HCT116 (cell line): ENCODE data around the gene COL5A1. TPM values are rescaled to one million over a fixed set of nuclear protein-coding genes. Genes with fewer than 3 reads are reported as not detected.

Experiments
- ATAC-seq: fragments of 200-7000 bp; cut with Tn5 transposase; 2 replicates; pipeline ENCODE4 v1.9.1; 2020; ENCODE audit warnings: mild to moderate bottlenecking, moderate library complexity
- BruUV-seq: library from RNA; stranded (reverse); fragments of 400-500 nt; replicated peaks from 2 replicates; lab custom pipeline; 2021; lab: Mats Ljungman, UMichigan
- CTCF ChIA-PET: fragments of 300-600 bp; sonication (Branson Sonifier 250); formaldehyde crosslinking; loops from one replicate; lab custom pipeline; 2021; ENCODE audit warnings: antibody characterized with exemption; lab: Charles Lee
- POLR2A ChIA-PET: fragments of 300-600, 350-600 bp; sonication (Branson Sonifier 250); formaldehyde crosslinking; loops from one replicate; lab custom pipeline; 2021; ENCODE audit warnings: antibody characterized with exemption; lab: Charles Lee
- RAD21 ChIA-PET, 2 experiments: fragments of 300-600 bp; sonication (Branson Sonifier 250); formaldehyde crosslinking; loops; one replicate each; lab custom pipeline; 2023; ENCODE audit warnings: low total read pairs in 2 of 2; ENCODE audit not compliant: uncharacterized antibody in 2 of 2, unreplicated experiment in 2 of 2, low non-redundant PET in 1 of 2; lab: Charles Lee
- DNase-seq: peaks from one replicate; pipeline ENCODE4 v3.0.0-alpha.2; 2010; ENCODE audit warnings: low read depth, low spot score
- H2AFZ ChIP-seq: fragments of 200-600 bp; shearing (Covaris generic), sonication (generic); 2 replicates; pipeline ENCODE4 v1.6.1; 2017; ENCODE audit warnings: low read depth, mixed run types, mixed read lengths, antibody characterized with exemption, low read length; ENCODE audit not compliant: poor library complexity, severe bottlenecking
- H3K27ac ChIP-seq: 2 replicates; pipeline ENCODE4 v1.5.1; 2012; ENCODE audit warnings: low read depth, low read length
- H3K27me3 ChIP-seq: fragments of 200-600 bp; sonication (generic); 2 replicates; pipeline ENCODE4 v1.6.1; 2016; ENCODE audit warnings: mixed run types, low read length, mixed read lengths; ENCODE audit not compliant: insufficient read depth
- H3K36me3 ChIP-seq, 2 experiments: fragments of 200-500 bp in 1 of 2; fragments of 200-600 bp in 1 of 2; sonication (Bioruptor generic) in 1 of 2; sonication (generic) in 1 of 2; 2 replicates each; pipeline versions ENCODE4 v1.5.1 to v1.6.1; 2014 to 2016; ENCODE audit warnings: low read length in 2 of 2, inconsistent platforms in 1 of 2, mixed read lengths in 1 of 2, mixed run types in 1 of 2; ENCODE audit not compliant: insufficient read depth in 2 of 2, control insufficient read depth in 1 of 2
- H3K4me1 ChIP-seq, 2 experiments: fragments of 200-600 bp in 1 of 2; sonication (generic) in 1 of 2; 2 replicates each; pipeline versions ENCODE4 v1.5.1 to v1.6.1; 2012 to 2017; ENCODE audit warnings: low read length in 2 of 2, inconsistent platforms in 1 of 2, mild to moderate bottlenecking in 1 of 2, mixed read lengths in 1 of 2, mixed run types in 1 of 2, moderate library complexity in 1 of 2; ENCODE audit not compliant: insufficient read depth in 2 of 2, control insufficient read depth in 1 of 2
- H3K4me2 ChIP-seq: fragments of 200-600 bp; sonication (generic); 2 replicates; pipeline ENCODE4 v1.6.1; 2017; ENCODE audit warnings: mixed run types, low read length, mixed read lengths
- H3K4me3 ChIP-seq, 2 experiments: fragments of 200-600 bp in 1 of 2; sonication (generic) in 1 of 2; replicated peaks in 1 of 2; 2 replicates each; pipeline ENCODE4 v1.5.1; 2011 to 2016; ENCODE audit warnings: low read length in 2 of 2, control low read depth in 1 of 2, low read depth in 1 of 2, mild to moderate bottlenecking in 1 of 2, mixed read lengths in 1 of 2, mixed run types in 1 of 2
- H3K79me2 ChIP-seq: fragments of 200-600 bp; sonication (generic); 2 replicates; pipeline ENCODE4 v1.6.1; 2017; ENCODE audit warnings: mild to moderate bottlenecking, mixed run types, low read length, moderate library complexity, mixed read lengths; ENCODE audit not compliant: insufficient read depth
- H3K9ac ChIP-seq: fragments of 200-600 bp; sonication (generic); 2 replicates; pipeline ENCODE4 v1.6.1; 2016; ENCODE audit warnings: low read length, mixed read lengths
- H3K9me2 ChIP-seq: fragments of 200-600 bp; sonication (generic), shearing (Covaris generic); 2 replicates; pipeline ENCODE4 v1.6.1; 2017; ENCODE audit warnings: mixed run types, mild to moderate bottlenecking, moderate library complexity; ENCODE audit not compliant: insufficient read depth
- H3K9me3 ChIP-seq, 2 experiments: fragments of 200-500 bp in 1 of 2; fragments of 200-600 bp in 1 of 2; sonication (Bioruptor generic) in 1 of 2; sonication (generic) in 1 of 2; 2 replicates each; pipeline ENCODE4 v1.6.1; 2014 to 2017; ENCODE audit warnings: low read length in 2 of 2, mixed read lengths in 2 of 2, inconsistent platforms in 1 of 2, low read depth in 1 of 2, mild to moderate bottlenecking in 1 of 2, mixed run types in 1 of 2, moderate library complexity in 1 of 2; ENCODE audit not compliant: control insufficient read depth in 1 of 2, insufficient read depth in 1 of 2
- H4K20me1 ChIP-seq: fragments of 200-600 bp; sonication (generic), shearing (Covaris generic); 2 replicates; pipeline ENCODE4 v1.6.1; 2017; ENCODE audit warnings: mixed run types, mild to moderate bottlenecking, moderate library complexity; ENCODE audit not compliant: insufficient read depth
- CBX3 ChIP-seq: IDR thresholded peaks from 2 replicates; pipeline ENCODE4 v1.6.1; 2012; ENCODE audit warnings: low read depth
- CEBPB ChIP-seq: IDR thresholded peaks from 2 replicates; pipeline ENCODE4 v1.6.1; 2012; ENCODE audit warnings: low read depth
- EGR1 ChIP-seq: IDR thresholded peaks from 2 replicates; pipeline ENCODE4 v1.6.1; 2012; ENCODE audit warnings: low read depth
- EZH2 ChIP-seq: fragments of 200-600 bp; sonication (generic); IDR thresholded peaks from 2 replicates; pipeline ENCODE4 v1.6.1; 2017; ENCODE audit warnings: antibody characterized with exemption, mixed run types
- JUND ChIP-seq: IDR thresholded peaks from 2 replicates; pipeline ENCODE4 v1.6.1; 2012
- SIN3A ChIP-seq: IDR thresholded peaks from 2 replicates; pipeline ENCODE4 v1.6.1; 2012; ENCODE audit warnings: low read depth
- TCF7L2 ChIP-seq: IDR thresholded peaks from 2 replicates; pipeline ENCODE4 v1.7.0; 2011; ENCODE audit warnings: borderline replicate concordance, inconsistent platforms; ENCODE audit not compliant: insufficient read depth, insufficient read length; ENCODE audit errors: extremely low read depth
- YY1 ChIP-seq: IDR thresholded peaks from 2 replicates; pipeline ENCODE4 v1.6.1; 2011; ENCODE audit warnings: low read length, low read depth, moderate library complexity, mild to moderate bottlenecking; ENCODE audit not compliant: insufficient replicate concordance; ENCODE audit errors: extremely low read depth
- ZFX ChIP-seq: fragments of 450-650 bp; IDR thresholded peaks from 2 replicates; pipeline ENCODE4 v1.6.1; 2017
- ZNF274 ChIP-seq: fragments of 200-500 bp; sonication (Bioruptor generic); IDR thresholded peaks from 2 replicates; pipeline ENCODE4 v1.6.1; 2014; ENCODE audit warnings: mild to moderate bottlenecking, low read depth, low read length, inconsistent platforms
- intact Hi-C: fragments of 100-400 bp; cut with micrococcal nuclease; formaldehyde crosslinking; loops from 2 replicates; pipeline ENCODE4 v1.10.0; 2022
- total RNA-seq: library from RNA; stranded (reverse); gene quantifications from one replicate; pipeline ENCODE4 v1.2.1, GENCODE V29; 2021; ENCODE audit not compliant: unreplicated experiment
- TF ChIP-seq, protein P1 (sequence below): IDR thresholded peaks from 2 replicates; pipeline ENCODE4 v1.6.1; 2012
- TF ChIP-seq, protein P2 (sequence below): IDR thresholded peaks from 2 replicates; pipeline ENCODE4 v1.6.1; 2012

Gene COL5A1
- total RNA-seq, 1 experiment from 2014 or later, result 0.30 TPM

DNA sequence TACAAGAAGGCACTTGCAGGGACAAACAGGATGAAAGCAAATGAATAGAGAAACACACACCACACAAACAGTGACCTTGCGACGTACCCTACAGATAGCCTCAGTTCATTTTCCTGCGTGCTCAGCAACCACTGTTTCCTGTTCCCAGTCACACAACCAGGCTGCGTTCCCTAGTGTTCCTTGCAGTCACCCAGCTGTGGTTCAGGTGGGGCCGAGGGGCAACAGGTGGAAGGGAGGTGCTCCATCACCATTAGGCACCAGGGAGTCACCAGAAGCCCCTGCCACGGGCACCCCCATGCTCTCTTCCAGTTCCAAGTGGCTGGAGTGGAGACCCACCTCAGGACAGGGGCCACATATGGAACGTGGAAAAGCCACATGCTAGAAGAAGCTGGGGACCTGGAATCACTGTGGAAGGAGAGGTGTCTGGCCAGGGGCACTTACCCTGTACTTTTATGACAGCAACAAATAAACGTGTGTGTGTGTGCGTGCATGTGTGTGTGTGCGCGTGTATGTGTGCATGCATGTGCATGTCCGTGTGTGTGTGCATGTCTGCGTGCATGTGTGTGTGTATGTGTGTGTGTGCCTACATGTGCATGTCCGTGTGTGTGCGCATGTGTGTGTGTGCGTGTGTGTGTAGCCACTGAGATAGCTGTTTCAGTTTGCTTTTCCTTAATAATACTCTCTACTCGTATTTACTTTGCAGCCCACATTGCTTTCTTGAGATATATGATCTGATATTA lies 220.2 kb downstream of the COL5A1 start (continued):
- TF ChIP-seq TCF7L2 (no peak), ZNF274 (no peak), EZH2 (no peak), CEBPB (no peak)
- TF ChIP-seq, protein P1, sequence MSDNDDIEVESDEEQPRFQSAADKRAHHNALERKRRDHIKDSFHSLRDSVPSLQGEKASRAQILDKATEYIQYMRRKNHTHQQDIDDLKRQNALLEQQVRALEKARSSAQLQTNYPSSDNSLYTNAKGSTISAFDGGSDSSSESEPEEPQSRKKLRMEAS, result no peak
- TF ChIP-seq, protein P2, sequence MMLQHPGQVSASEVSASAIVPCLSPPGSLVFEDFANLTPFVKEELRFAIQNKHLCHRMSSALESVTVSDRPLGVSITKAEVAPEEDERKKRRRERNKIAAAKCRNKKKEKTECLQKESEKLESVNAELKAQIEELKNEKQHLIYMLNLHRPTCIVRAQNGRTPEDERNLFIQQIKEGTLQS, result no peak

GRCh38 chr9:134863306-134863902 lies 221.8 kb downstream of the COL5A1 start:
- CTCF ChIA-PET, result no interaction called here
- BruUV-seq, result no TSS peak
- ATAC-seq (no peak), DNase-seq (no peak)
- H3K79me2 ChIP-seq, result no peaks in the 10 kb centered on the region
- no peaks in the 10 kb centered on the region for H3K9me2 ChIP-seq
- no peak overlapping the region for H2AFZ ChIP-seq
- POLR2A ChIA-PET, result no interaction called here
- H3K27me3 ChIP-seq, result no peaks in the 10 kb centered on the region
- H3K9me3 ChIP-seq, result no peaks in the 10 kb centered on the region
- H3K4me1 ChIP-seq, result peaks cover 7 to 8% of the 10 kb centered on the region in 2 experiments
- H3K9ac ChIP-seq, result no peak overlapping the region
- H3K4me3 ChIP-seq, result no peak overlapping the region
- H3K36me3 ChIP-seq, result no peaks in the 10 kb centered on the region
- no peak for TF ChIP-seq ZFX
- no peak for TF ChIP-seq YY1
- TF ChIP-seq CBX3, result no peak
- TF ChIP-seq, protein P1, result no peak
- TF ChIP-seq JUND, result no peak
- TF ChIP-seq EGR1, result no peak
- TF ChIP-seq SIN3A, result no peak
- RAD21 ChIA-PET, result no interaction called here
- H4K20me1 ChIP-seq, result no peaks in the 10 kb centered on the region
- no peak overlapping the region for H3K27ac ChIP-seq
- H3K4me2 ChIP-seq, result no peak overlapping the region
- intact Hi-C loops, result no loop called here
